HCEC 1CT (cell line): Measurements from ENCODE around the gene PPP2R5E.

Source experiments
- DNase-seq: peaks from one replicate; pipeline ENCODE4 v3.0.0-alpha.2; 2017

The PPP2R5E gene

DNA sequence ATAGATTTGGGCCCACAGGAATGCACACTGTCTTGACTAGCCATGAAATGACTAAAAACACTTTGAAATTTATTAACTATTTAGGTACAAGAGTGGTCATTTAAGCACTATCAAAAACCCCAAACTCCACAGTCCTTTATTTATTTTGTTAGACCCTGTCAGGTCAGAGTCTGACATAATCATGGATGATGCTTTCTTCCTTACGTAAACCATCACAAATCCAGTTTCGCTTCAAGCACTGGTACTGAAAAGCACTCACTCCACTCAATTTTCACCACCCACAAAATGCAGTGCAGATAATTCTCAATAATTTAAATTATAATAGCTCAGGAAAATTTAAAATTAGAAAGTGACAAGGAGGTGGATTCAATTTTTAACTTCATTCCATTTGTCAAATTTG is 25.8 kb downstream of the PPP2R5E start:
- DNase-seq, result no peak

DNA sequence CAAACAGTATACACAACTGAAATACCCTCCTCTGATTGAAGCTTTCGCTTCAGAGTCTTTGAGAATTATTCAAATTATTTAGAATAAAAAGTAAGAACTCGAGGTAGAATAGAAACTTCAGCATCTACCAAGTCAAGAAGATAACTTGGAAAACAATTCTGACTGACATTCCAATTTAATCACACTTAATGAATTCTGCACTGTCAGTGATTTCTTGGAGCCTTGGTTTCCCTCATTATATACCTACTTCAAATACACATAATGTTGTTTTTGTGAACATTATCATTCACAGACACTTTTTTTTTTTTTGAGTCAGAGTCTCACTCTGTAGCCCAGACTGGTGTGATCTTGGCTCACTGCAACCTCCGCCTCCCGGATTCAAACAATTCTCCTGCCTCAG is 27.9 kb downstream of the PPP2R5E start:
- no peak for DNase-seq

DNA sequence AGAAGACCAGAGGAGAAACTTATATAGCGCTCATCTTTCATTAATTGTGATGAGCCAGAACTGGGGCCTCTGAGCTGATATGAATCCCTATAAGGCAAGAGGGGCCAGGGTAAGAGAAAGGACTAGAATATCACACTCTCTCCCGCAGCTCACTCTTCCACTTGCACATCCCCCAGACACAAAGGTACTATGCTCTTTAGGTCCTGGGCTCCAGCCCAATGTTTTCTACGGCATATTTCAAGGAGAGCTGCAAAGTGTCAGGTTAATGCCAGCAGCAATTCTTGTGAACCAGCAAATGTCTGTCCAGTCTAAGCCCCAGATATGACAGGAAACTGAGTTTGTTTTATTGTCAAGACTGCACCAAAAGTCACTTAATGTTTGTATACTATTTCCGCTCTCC is 29.4 kb downstream of the PPP2R5E start:
- DNase-seq, result no peak

DNA sequence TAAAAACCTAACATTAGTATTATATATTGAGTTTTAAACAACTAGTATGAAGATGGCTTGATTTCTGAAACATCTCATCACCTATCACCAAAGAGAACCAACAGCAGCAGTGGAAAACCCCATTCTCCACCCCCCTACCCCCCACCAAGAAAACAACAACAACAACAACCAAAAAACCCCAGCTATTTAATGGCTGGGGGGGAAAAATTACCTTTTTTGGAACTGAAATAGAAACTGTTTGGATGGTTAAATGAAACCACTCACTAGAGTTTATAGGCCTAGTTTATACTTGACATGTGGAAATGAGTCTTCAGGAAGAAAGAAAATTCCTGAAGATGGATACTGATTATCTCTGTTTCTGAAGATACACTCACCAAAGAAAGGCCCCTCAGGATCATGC is 30.3 kb downstream of the PPP2R5E start:
- no peak for DNase-seq

DNA sequence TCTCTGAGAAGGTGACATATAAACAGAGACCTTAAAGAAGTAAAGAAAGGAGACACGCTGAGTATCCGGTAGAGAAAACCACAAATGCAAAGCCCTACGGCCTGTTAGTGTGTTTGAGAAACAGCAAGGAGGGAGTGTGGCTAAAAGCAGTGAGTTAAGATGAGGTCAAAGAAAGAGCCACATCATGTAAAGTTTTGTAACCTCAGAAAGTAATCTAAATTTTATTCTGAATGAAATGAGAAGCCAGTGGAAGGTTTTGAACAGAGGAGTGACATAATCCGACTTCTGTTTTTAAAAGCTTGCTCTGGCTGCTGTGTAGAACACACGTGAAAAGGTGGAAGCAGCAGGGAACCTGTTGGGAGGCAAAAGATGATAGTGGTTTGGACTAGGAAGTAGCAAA is 32.6 kb downstream of the PPP2R5E start:
- no peak for DNase-seq

DNA sequence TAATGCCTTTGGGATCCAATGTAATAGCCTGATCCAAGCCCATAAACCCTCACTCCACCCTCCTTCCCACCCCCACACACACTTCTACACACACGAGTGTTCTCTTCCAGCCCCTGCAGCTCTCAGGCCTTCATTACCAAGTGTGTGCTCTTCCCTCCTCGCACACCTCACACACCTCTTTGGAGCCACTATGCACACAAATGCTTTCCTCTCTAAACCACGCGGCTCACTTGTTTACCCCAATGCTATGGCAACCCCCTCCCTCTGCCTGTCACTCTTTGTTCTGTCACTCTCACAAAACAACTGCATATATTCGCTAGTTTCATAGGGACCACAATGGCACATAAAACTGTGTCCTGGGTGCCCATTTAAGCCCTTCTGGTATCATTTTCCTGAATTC is 35.1 kb downstream of the PPP2R5E start:
- DNase-seq, result no peak

DNA sequence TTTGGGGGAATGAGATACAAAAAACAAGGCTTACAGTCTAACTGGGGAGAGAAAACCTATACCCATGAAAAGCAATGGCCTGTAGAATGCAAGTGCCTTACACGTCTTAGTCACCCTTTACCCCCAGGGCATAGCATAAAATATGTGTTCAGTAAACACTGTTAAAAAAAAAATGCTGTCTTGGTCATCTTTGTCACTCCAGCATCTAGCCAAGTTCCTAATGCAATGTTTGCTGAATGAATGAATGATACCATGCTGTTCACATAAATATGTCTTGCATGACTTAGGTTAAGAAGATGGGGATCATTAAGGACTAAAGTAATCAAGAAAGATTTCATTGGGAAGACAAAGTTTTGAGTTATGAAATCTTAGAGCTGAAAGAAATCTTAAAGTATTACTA is 38.5 kb downstream of the PPP2R5E start:
- peak; percentile 44 for DNase-seq

DNA sequence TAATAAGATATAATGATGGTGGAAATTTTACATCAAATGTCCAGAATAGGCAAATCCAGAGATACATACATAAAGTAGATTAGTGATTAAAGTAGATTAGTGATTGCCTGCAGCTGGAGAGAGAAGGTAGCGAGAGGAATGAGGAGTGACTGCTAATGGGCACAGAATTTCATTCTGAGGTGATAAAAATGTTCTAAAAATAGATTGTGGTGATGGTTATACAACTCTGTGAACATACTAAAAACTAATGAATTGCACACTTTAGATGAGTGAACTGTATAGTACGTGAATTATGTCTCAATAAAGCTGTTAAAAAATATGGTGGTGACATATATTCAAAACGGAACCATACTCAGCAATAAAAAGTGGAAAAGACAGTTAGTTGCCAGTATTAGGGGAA is 41.7 kb downstream of the PPP2R5E start:
- DNase-seq, result no peak

DNA sequence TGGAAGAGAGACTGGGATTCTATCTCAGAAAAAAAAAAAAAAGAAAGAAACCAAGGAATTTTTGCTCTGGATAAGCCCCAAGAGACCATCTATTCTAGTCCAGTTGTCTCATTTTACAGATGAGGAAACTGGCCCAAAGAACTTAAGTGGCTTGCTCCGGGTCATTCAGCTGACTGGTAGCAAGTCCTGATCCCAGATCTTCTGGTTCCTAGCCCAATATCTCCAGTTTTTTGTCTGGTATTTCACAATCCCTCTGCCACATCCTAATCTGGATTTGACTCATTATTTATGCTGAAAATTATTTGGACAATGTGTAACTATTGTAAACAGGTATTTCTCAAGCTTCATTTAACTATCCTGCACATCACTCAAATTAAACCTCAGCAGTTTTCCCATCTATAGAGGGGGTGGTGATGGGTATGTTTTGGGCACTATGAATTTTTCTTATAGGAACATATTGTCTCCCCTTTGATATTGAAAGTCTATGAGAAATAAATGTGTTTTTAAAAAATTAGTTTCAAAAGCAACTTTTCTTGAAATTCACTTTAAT is 43.4 kb downstream of the PPP2R5E start:
- DNase-seq, result peak; percentile 81

DNA sequence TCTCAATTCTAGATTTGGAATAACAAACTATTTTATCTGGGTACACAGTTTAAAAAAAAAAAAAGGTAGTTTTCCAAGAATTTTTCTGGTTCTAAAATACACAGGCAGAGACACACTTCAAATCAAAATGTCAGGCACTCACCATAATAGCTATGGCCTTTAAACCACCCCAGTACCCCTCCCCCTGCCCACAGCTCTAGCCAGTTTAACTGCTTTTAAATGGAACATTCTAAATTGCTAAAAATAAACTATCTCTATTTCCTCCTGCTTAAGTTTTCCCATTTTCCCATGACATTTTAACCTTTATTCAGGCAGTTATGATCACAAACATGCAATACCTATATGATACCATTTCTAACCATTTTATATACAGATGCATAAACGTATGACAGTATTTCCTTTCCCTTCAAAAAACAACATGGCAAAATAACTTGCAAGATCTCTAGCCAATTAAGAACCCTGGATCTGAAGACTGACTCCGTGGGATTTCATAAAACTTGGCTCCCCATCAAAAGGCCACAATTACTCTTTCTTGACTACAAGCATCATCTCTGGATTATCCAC is 46.3 kb downstream of the PPP2R5E start:
- DNase-seq, result no peak

DNA sequence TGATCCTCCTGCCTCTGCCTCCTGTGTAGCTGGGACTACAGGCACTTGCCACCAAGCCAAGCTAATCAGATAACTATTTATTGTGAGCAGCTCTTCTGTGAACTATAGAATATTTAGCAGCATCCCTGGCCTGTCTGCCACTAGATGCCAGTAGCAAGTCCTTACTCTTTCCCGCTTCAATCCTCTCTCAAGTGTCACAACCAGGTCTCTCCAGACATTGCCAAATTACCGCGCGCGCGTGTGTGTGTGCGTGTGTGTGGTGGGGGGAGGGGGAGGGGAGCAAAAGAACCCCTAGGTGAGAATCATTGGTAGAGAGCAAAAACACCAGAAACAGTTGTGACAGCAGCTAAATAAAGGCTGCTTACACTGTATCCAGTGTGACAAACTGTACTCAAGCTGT is 49.9 kb downstream of the PPP2R5E start:
- DNase-seq, result peak; percentile 36

DNA sequence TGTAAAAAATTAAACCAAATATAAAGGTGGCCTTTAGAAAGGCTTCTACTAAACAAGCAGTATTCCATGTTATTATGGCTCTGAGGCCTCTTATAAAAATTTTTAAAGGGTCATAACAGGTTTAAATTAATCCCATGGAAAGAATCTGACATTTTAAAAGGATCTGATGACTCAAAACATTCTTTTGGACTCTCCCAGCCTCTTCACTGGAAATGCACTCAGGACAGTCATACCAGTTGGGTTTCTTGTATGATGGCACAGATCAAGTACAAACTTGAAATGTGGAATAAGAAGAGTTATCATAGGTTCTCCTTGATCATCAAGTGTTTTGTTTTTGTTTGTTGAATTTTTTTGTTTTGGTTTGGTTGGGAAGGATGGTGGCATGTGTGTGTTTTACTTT is 50.8 kb downstream of the PPP2R5E start:
- DNase-seq, result peak; percentile 69

DNA sequence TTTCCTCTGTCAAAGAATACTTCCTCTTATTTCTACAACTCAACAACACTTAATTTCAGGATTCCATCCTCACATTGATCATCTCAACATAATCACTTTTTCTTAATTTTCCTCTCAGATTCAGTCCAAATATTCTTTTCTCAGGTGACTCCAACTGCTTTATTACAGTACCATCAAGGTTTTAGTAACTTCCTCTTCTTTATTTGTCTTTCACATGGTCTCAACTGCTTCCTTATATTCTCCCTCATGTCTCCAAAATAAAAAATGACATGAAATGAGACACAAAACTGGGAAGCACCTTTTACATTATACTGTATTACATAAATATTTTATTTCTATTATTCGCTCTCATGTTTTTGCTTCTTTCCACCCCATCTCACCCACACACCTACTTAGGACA is 55.5 kb downstream of the PPP2R5E start:
- no peak for DNase-seq

DNA sequence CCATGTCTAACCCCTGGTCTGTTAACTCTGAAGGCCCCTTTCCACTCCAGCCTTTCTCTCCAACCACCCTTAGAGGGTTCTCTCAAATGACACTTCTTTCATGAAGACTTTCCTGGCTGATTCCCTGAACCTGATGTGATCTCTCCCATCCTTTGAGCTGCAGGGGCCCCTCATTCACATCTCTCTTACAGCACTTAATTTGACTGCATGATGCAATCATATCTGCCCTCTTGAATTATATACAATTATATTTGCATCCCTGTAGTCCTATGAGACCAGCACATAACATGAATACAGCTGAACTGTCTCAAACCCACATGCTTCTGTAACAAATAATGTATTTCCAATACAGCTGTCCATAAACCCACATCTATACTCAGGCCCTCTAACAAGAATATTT is 56.4 kb downstream of the PPP2R5E start:
- no peak for DNase-seq

DNA sequence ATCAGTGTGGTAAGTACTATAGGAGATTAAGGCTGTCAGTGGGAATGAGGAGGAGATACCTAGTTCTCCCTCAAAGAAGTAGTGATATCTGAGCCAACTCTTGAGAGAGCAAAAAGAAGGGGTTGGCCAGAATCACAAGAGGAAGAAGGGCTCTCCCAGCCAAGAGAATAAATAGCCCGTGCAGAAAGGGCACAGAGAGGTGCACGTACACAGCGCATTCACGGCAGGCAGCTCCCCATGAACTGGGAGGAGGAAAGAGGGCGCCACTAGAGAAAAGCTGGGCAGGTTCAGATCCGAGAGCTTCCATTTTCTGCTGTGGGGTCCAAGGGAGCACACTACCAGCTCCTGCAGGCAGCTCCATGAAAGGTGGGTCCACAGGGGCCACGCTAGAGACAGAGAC is 59.9 kb downstream of the PPP2R5E start:
- DNase-seq, result no peak

DNA sequence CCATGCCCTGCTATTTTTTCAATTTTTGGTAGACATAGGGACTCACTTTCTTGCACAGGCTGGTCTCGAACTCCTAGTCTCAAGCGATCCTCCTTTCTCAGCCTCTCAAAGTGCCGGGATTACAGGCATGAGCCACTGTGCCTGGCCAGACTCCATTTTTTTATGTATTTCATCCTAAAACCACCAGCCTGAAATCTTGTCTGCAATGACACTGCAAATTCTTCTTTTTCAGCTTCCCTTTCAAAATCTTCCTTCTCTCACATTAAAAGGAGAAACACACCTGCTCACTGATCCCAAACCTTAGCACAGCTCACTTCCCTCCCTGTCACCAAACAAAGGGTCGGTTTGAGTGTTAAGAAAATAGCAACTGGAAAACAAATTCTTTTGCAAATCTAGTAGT is 62.6 kb downstream of the PPP2R5E start:
- DNase-seq, result no peak

DNA sequence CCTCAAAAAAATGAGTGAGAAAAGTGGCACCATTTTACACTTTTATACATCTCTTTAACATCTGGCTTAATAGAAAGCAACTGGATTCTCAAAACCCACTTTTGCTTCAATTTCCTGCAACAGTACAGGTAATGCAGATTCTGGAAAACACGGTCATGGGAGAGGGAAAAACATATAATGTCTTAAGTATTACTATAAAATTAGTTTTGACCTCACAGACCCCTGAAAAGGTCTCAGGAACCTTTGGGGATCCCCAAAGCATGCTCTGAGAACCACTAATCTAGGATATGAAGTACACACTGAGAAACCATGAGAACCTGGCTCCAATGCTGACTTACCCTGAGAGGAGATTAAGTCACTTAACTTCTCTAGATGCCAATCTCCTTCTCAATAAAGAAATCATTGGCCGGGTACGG is 64.7 kb downstream of the PPP2R5E start:
- DNase-seq, result no peak

DNA sequence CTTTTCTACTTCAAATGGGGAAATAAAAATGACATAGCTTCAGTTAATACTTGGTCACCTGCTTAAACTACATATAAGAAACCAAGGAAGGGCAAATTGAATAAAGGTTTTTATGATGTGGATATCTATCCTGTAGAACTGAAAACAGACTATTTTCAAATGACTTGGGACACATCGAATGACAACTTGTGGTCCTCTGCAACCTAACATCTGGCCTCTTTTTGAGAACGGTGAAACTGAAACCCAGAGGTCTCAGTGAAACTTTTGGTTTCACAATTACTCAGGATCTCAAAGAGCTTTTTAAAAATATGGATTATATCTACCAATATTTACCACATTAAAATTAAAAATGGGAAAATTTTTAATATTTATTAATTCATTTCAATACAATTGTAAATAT is 65.2 kb downstream of the PPP2R5E start:
- DNase-seq, result no peak

DNA sequence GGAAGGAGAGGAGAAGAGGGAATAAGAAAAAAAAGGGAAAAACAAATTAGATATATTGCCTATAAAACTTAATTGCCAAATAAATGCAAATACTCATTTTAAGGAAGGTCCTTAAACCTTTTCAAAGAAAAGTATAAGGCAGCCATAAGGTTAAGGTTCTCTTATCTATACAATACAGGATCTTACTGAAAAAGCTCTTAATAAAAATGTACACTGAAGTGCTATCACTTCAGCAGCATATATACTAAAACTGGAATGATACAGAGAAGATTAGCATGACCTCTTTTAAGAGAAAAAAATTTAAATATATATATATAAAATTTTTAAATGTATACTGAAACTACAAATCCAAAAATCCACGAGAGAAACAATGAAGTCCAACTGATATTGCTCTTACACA is 65.6 kb downstream of the PPP2R5E start:
- no peak for DNase-seq

DNA sequence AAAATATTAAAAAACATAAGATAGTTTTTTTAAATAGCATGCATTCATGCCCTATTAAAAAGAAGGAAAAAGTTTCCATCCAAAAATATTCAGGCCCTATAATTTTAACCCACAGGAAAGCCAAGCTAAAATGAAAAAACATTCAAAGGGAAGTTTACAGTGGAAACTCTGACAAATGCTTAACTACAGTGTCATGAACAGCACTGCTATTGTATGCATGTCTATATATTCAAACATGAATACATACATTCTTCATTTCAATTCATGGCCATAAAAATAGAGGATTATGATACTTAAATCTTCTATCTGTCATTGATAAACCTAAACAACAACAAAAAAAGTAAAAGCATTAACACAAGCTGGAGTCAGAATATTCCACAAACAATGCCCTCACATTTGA is 67.4 kb downstream of the PPP2R5E start:
- DNase-seq, result no peak

DNA sequence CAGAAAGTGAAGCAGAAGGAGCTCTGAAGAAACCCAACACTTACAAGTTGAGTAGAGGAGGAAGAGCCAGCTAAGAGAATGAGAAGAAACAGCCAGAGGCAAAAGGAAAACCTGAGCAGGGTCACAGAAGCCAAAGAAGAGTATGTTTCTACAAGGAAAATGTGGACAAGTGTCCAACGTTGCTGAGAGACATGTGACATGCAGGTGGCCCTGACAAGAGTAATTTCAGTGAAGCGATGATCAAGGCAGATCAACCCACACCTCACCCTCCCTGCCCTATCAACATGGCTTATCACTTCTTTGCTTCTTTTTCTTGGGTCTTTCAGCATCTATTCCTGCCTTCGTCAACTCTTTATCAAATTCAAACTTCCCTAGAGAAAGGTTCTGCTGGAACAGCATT is 68.3 kb downstream of the PPP2R5E start:
- no peak for DNase-seq

DNA sequence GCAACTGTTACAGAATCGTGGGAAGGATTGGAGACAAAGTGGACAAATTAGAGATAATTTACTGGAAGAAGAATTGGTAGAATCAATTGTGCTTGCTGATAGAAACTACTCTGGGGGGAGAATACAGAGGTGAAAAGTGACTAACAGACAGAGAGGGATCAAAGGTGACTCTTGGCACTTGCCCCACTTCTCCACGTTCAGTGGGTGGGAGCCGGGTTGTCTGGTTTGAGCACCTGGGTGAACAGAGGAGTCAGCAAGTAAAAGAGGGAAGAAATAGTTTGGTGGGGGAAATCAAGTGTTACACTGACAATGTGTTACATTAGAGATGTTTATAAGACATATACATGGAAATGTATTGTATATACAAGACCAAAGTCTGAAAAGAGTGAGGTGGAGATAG is 69.1 kb downstream of the PPP2R5E start:
- DNase-seq, result no peak

DNA sequence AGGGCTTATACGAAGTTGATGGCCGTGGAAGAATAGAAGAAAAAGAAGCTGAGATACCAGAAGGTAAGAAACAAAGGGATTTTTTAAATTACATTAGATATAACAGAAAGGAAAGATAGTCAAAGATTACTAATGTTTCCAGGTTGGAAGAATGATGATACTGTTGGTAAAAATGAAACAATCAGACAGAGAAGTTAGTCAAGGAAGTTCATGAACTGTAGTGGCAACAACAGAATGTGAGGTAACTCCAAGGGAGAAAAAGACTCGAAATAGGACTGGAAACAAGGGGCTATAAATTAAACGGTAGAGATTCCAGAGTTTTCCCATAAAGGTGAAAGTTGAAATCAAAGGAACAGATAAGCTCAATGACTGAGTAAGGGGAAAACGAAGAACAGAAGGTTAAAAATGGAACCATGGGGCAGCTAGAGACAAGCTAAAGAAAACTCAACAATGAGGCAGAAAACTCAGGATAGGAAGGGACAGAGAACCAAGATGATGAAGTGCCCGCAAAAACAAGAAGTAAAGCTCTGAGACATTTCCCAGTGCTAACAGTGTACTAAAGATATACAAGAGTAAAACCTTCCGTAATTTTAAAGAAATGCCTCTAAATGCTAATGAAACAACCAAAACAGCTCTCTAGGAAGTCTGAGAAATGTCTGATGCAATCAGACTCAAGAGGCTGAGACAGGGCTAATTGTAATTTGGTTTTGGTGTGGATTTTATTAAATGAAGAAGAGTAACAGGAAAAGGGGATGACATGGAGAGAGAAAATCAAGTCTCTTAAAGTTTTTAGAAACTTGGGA is 70.0 kb downstream of the PPP2R5E start:
- DNase-seq, result no peak

DNA sequence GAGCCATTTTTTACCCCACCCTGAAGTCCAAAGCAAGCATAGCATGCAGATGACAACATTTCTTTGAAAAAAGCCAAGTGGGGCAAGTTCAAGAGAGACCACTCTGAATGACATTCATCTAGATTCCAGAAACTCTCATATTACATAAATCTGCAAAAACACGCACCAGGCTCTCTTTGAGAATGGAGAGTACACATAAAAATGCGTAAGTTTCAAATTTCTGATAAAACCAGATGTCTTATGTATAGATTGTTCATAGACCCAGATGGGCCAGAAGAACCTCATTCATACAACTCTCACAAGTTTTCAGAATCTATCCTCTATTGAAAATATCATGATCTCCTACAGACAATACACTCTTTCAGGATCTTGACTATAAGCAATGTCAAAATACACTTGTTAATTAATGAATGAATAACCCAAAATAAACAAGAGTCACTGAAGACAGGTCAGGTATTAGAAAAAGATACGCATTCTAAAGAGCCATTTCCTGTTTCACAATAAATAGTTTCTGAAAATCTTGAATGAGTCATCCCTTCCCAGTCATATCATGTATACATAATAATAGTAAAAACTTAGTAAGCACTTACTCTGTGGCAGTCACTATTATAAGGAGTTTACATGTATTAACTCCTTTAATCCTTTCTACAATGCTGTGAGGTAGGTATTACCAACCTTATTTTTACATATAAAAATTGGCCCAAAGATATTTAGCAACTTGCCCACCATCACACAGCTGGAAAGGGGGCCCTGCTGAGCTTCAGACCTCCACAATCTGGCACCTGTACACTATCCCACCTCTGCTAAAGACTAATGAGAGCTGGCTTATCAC is 72.0 kb downstream of the PPP2R5E start:
- DNase-seq, result peak; percentile 91
